ENCODE results near the gene DLX3.

The DLX3 gene

GRCh38 chr17:50037321-50038107, 42.5 kb upstream of the DLX3 start:
- peak; percentile 44; the same call in 1 of the 2 replicates for TF ChIP-seq FOXM1 (IDR thresholded peaks at IDR 0.05; ENCODE audit: borderline replicate concordance, low read depth)
- peak; percentile 91 for TF ChIP-seq NFIC (IDR thresholded peaks at IDR 0.05)
- TF ChIP-seq MAX (IDR thresholded peaks at IDR 0.05), result peak; percentile 40; the same call in 1 of the 2 replicates
- peak; percentile 20; the same call in 1 of the 2 replicates for TF ChIP-seq RAD21 (IDR thresholded peaks at IDR 0.05; ENCODE audit: low read depth)
- peak; percentile 67 for TF ChIP-seq EP300 (IDR thresholded peaks at IDR 0.05; ENCODE audit: borderline replicate concordance)
- TF ChIP-seq ZBTB7A (IDR thresholded peaks at IDR 0.05; ENCODE audit: low read depth), result peak; percentile 42
- TF ChIP-seq TCF12 (IDR thresholded peaks at IDR 0.05; ENCODE audit: low read depth), result peak; percentile 80
- no peak; the same call in 1 of the 2 replicates for TF ChIP-seq TEAD4 (IDR thresholded peaks at IDR 0.05)
- TF ChIP-seq YY1 (IDR thresholded peaks at IDR 0.05; ENCODE audit: low read depth), result no peak
- no peak for TF ChIP-seq REST (IDR thresholded peaks at IDR 0.05; ENCODE audit: low read depth)
- no peak for TF ChIP-seq CEBPB (IDR thresholded peaks at IDR 0.05)
- TF ChIP-seq USF1 (IDR thresholded peaks at IDR 0.05), result no peak
- TF ChIP-seq EGR1 (IDR thresholded peaks at IDR 0.05), result no peak
- no peak for TF ChIP-seq TAF1 (IDR thresholded peaks at IDR 0.05; ENCODE audit: low read depth)
- TF ChIP-seq CREB1 (IDR thresholded peaks at IDR 0.05; ENCODE audit: low read depth), result no peak

- TF ChIP-seq CREB1 (IDR thresholded peaks at IDR 0.05; ENCODE audit: low read depth) (no peak), YY1 (IDR thresholded peaks at IDR 0.05; ENCODE audit: low read depth) (no peak), TEAD4 (IDR thresholded peaks at IDR 0.05) (no peak), USF1 (IDR thresholded peaks at IDR 0.05) (no peak), EGR1 (IDR thresholded peaks at IDR 0.05) (no peak), CEBPB (IDR thresholded peaks at IDR 0.05) (no peak)
Measured at GRCh38 chr17:50036455-50037261, 41.6 kb upstream of the DLX3 start.

- TF ChIP-seq TEAD4 (IDR thresholded peaks at IDR 0.05) (no peak), MAX (IDR thresholded peaks at IDR 0.05) (0 out of 2 replicates have a peak, but pooled peaks have one; percentile 3)
Measured at GRCh38 chr17:50035945-50036344, 40.9 kb upstream of the DLX3 start.

GRCh38 chr17:50035421-50035879, 40.4 kb upstream of the DLX3 start:
- 0 out of 2 replicates have a peak, but pooled peaks have one; percentile 25 for TF ChIP-seq TEAD4 (IDR thresholded peaks at IDR 0.05)
- no peak for TF ChIP-seq TAF1 (IDR thresholded peaks at IDR 0.05; ENCODE audit: low read depth)
- TF ChIP-seq YY1 (IDR thresholded peaks at IDR 0.05; ENCODE audit: low read depth), result no peak
- no peak for TF ChIP-seq FOXM1 (IDR thresholded peaks at IDR 0.05; ENCODE audit: borderline replicate concordance, low read depth)
- TF ChIP-seq RAD21 (IDR thresholded peaks at IDR 0.05; ENCODE audit: low read depth), result no peak; the same call in 1 of the 2 replicates
- peak; percentile 49 for TF ChIP-seq EP300 (IDR thresholded peaks at IDR 0.05; ENCODE audit: borderline replicate concordance)
- TF ChIP-seq USF1 (IDR thresholded peaks at IDR 0.05), result no peak
- no peak for TF ChIP-seq ZBTB7A (IDR thresholded peaks at IDR 0.05; ENCODE audit: low read depth)
- TF ChIP-seq EGR1 (IDR thresholded peaks at IDR 0.05), result no peak
- TF ChIP-seq TCF12 (IDR thresholded peaks at IDR 0.05; ENCODE audit: low read depth), result peak; percentile 57
- TF ChIP-seq MAX (IDR thresholded peaks at IDR 0.05), result peak; percentile 40; the same call in 1 of the 2 replicates
- no peak for TF ChIP-seq CREB1 (IDR thresholded peaks at IDR 0.05; ENCODE audit: low read depth)
- peak; percentile 64 for TF ChIP-seq CEBPB (IDR thresholded peaks at IDR 0.05)
- peak; percentile 41; the same call in 1 of the 2 replicates for TF ChIP-seq NFIC (IDR thresholded peaks at IDR 0.05)
- TF ChIP-seq REST (IDR thresholded peaks at IDR 0.05; ENCODE audit: low read depth), result no peak

Measured in Ishikawa (cell line).